ENCODE measurements around the gene RND2. TPM values are rescaled to one million over a fixed set of nuclear protein-coding genes. Genes with fewer than 3 reads are reported as not detected.
"Not testable (repeated sequence)": the region's sequence is repeated elsewhere in the genome, so short reads cannot be mapped to it uniquely, and the experiment has no call there.

The RND2 gene
- total RNA-seq, 4 donors from 2014 or later, result 1.5 to 4.5 (median 2.5) TPM

- WGBS, 2 donors (ENCODE audit: low coverage in 1 of 2), result 84 to 100% methylated on average over 2 to 5 of the region's 5 CpGs
Measured at GRCh38 chr17:42989141-42989540, 35.9 kb upstream of the RND2 start.

GRCh38 chr17:42989726-42990652 is 35.0 kb upstream of the RND2 start:
- ATAC-seq, result no peak
- WGBS, 2 donors (ENCODE audit: low coverage in 1 of 2), result 77 to 89% methylated on average over 4 of the region's 6 CpGs
- no peak for TF ChIP-seq POLR2A (IDR thresholded peaks at IDR 0.05)
- no peak for TF ChIP-seq CTCF (IDR thresholded peaks at IDR 0.05)
- TF ChIP-seq POLR2AphosphoS5 (IDR thresholded peaks at IDR 0.05), result no peak
- no peak for TF ChIP-seq EP300 (IDR thresholded peaks at IDR 0.05)
- Histone ChIP-seq H3K4me3 (no peak overlapping the region), H3K27ac (no peak overlapping the region), H3K27me3 (no peaks in the 10 kb centered on the region), H3K9me3 (no peaks in the 10 kb centered on the region), H3K36me3 (peaks cover 0 to 100% of the 10 kb centered on the region in 2 donors), H3K4me1 (no peaks in the 10 kb centered on the region)

More at GRCh38 chr17:42989141-42989540, 35.9 kb upstream of the RND2 start:
- Histone ChIP-seq H3K9me3 (no peaks in the 10 kb centered on the region), H3K27ac (no peak overlapping the region), H3K4me3 (no peak overlapping the region), H3K27me3 (no peaks in the 10 kb centered on the region), H3K36me3 (peaks cover 0 to 97% of the 10 kb centered on the region in 2 donors), H3K4me1 (no peaks in the 10 kb centered on the region)
- ATAC-seq, result no peak
- no peak for TF ChIP-seq POLR2AphosphoS5 (IDR thresholded peaks at IDR 0.05)
- TF ChIP-seq CTCF (IDR thresholded peaks at IDR 0.05), result no peak
- no peak for TF ChIP-seq EP300 (IDR thresholded peaks at IDR 0.05)
- no peak for TF ChIP-seq POLR2A (IDR thresholded peaks at IDR 0.05)

GRCh38 chr17:42991471-42991870 is 33.6 kb upstream of the RND2 start:
- no peaks in the 10 kb centered on the region for H3K27me3 ChIP-seq
- H3K4me1 ChIP-seq, result no peaks in the 10 kb centered on the region
- no peak for ATAC-seq
- TF ChIP-seq POLR2AphosphoS5 (IDR thresholded peaks at IDR 0.05) (no peak), CTCF (IDR thresholded peaks at IDR 0.05) (no peak), EP300 (IDR thresholded peaks at IDR 0.05) (no peak), POLR2A (IDR thresholded peaks at IDR 0.05) (no peak)
- peaks cover 0 to 85% of the 10 kb centered on the region in 2 donors for H3K36me3 ChIP-seq
- no peak overlapping the region for H3K27ac ChIP-seq
- no peak overlapping the region for H3K4me3 ChIP-seq
- WGBS, 2 donors (ENCODE audit: low coverage in 1 of 2), result no CpG with 5 or more reads among the region's 6 CpGs
- no peaks in the 10 kb centered on the region for H3K9me3 ChIP-seq

- H3K4me1 ChIP-seq, result peaks cover 0 to 7% (median 3%) of the 10 kb centered on the region in 3 donors
- no peak for TF ChIP-seq EP300 (IDR thresholded peaks at IDR 0.05)
- no peaks in the 10 kb centered on the region for H3K9me3 ChIP-seq
- H3K27me3 ChIP-seq, result no peaks in the 10 kb centered on the region
- no peak for ATAC-seq
- H3K4me3 ChIP-seq, result no peak overlapping the region
- no peak overlapping the region for H3K27ac ChIP-seq
- peaks cover 0 to 71% of the 10 kb centered on the region in 2 donors for H3K36me3 ChIP-seq
- WGBS, 2 donors (ENCODE audit: low coverage in 1 of 2), result 70 to 74% methylated on average over 5 of the region's 5 CpGs
Measured at GRCh38 chr17:42992872-42993271, 32.2 kb upstream of the RND2 start.

- Histone ChIP-seq H3K36me3 (peaks cover 0 to 61% of the 10 kb centered on the region in 2 donors), H3K4me1 (peaks cover 0 to 11% (median 3%) of the 10 kb centered on the region in 3 donors)
- not testable (repeated sequence) for H3K9me3 ChIP-seq, ATAC-seq, H3K27me3 ChIP-seq, H3K4me3 ChIP-seq, H3K27ac ChIP-seq
- WGBS, 2 donors (ENCODE audit: low coverage in 1 of 2), result 93 to 96% methylated on average over 5 of the region's 10 CpGs
Measured at GRCh38 chr17:42993913-42994312, 31.1 kb upstream of the RND2 start.

All from gastroesophageal sphincter (tissue), 4 donors.